Subcutaneous abdominal adipose tissue (tissue), 5 donors: ENCODE results near the gene CROT.

Source experiments
- H3K27ac ChIP-seq: one replicate; pipeline ENCODE4 v1.7.0; 2013; ENCODE audit warnings: low read depth, mild to moderate bottlenecking, inconsistent platforms, low read length, moderate library complexity
- H3K27me3 ChIP-seq, 5 donors: one replicate each; pipeline ENCODE4 v1.7.0; 2013; ENCODE audit warnings: low read length in 5 of 5, inconsistent platforms in 1 of 5; ENCODE audit not compliant: control insufficient read depth in 5 of 5, insufficient read depth in 4 of 5
- H3K36me3 ChIP-seq, 5 donors: one replicate each; pipeline ENCODE4 v1.7.0; 2013; ENCODE audit warnings: low read length in 5 of 5; ENCODE audit not compliant: control insufficient read depth in 5 of 5, insufficient read depth in 5 of 5
- H3K4me1 ChIP-seq, 5 donors: one replicate each; pipeline ENCODE4 v1.7.0; 2013; ENCODE audit warnings: low read length in 5 of 5, mild to moderate bottlenecking in 3 of 5, moderate library complexity in 1 of 5; ENCODE audit not compliant: control insufficient read depth in 5 of 5, insufficient read depth in 5 of 5
- H3K4me3 ChIP-seq, 5 donors: one replicate each; pipeline ENCODE4 v1.7.0; 2013; ENCODE audit warnings: low read length in 5 of 5, low read depth in 1 of 5
- H3K9ac ChIP-seq, 5 donors: one replicate each; pipeline ENCODE4 v1.7.0; 2013; ENCODE audit warnings: low read length in 5 of 5, mild to moderate bottlenecking in 4 of 5, moderate library complexity in 3 of 5
- H3K9me3 ChIP-seq, 5 donors: one replicate each; pipeline ENCODE4 v1.7.0; 2013; ENCODE audit warnings: low read length in 5 of 5; ENCODE audit not compliant: control insufficient read depth in 5 of 5
- donor health status: healthy.
- donor health status: healthy.
- donor health status: healthy.
- donor health status: healthy.
- donor health status: healthy.

CROT gene

DNA sequence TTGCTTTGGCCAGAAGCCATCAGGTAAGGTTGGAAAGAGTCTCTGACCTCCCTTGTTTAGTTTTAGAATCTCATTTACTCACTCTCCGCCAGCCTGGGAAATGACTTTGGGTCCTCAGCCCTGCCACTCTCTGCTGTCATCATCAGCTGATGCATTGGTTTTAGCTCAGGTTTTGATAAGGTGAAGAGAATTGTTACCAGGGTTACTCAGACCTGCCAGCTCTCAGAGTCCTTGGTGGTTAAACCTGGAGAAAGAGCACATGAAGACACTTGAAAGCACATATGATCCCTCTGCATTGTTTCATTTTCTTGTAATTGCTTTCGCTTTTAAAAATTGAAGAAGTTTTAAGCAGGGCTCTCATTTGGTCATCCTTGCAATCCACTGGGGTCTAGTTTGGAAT, 4.0 kb upstream of the CROT start:
- no peaks in the 10 kb centered on the region for H3K9me3 ChIP-seq
- no peak overlapping the region for H3K27ac ChIP-seq
- H3K4me1 ChIP-seq: peaks cover 4 to 21% (median 18%) of the 10 kb centered on the region in 5 donors
- H3K27me3 ChIP-seq: no peaks in the 10 kb centered on the region
- H3K9ac ChIP-seq: no peak overlapping the region
- H3K4me3 ChIP-seq: no peak overlapping the region
- peaks cover 0 to 13% (median 8%) of the 10 kb centered on the region in 5 donors for H3K36me3 ChIP-seq

DNA sequence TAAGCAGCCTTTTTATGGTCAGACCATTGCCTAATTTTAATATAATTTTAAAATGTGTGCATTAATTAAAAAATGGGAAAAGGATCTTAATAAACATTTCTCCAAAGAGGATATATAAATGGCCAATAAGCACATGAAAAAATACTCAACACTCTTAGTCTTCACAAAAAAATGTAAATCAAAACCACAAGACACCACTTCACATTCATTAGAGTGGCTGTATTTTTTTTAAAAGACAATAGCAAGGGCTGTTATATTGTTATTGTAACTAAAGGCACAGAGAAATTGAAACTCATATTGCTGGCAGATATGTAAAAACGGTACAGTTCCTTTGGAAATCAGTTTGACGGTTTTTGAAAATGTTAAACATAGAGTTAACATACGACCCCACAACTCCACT, 3.2 kb upstream of the CROT start:
- Histone ChIP-seq H3K27ac (no peak overlapping the region), H3K36me3 (peaks cover 0 to 13% (median 8%) of the 10 kb centered on the region in 5 donors), H3K9me3 (no peaks in the 10 kb centered on the region), H3K27me3 (no peaks in the 10 kb centered on the region), H3K4me1 (peaks cover 4 to 21% (median 18%) of the 10 kb centered on the region in 5 donors), H3K4me3 (no peak overlapping the region), H3K9ac (no peak overlapping the region)

DNA sequence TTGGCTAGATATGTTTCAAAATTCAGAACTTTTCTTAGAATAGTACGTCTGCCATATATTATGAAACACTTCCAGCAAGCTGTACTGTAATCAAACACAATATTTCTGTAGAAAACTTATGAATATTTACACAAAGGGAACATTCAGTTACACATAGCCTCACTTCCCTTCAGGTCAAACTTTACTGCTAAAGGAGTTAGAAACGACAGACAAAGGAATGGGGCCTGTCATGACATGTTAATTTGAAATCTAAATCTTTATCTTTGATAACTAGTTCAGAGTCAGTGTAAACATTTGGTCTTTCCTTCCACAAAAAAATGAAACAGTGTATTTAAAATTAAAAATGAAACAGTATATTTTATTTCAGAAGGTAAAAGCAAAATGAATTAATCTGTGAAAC, 1.0 kb upstream of the CROT start:
- Histone ChIP-seq H3K27ac (peak overlapping the region; percentile 61), H3K36me3 (peaks cover 4 to 17% (median 9%) of the 10 kb centered on the region in 5 donors), H3K9ac (peak overlapping the region in 4 of 5 donors; percentile 26 to 91 (median 70)), H3K4me1 (peaks cover 4 to 21% (median 18%) of the 10 kb centered on the region in 5 donors), H3K9me3 (no peaks in the 10 kb centered on the region), H3K27me3 (no peaks in the 10 kb centered on the region), H3K4me3 (peak overlapping the region; percentile 91 to 97 (median 94))

DNA sequence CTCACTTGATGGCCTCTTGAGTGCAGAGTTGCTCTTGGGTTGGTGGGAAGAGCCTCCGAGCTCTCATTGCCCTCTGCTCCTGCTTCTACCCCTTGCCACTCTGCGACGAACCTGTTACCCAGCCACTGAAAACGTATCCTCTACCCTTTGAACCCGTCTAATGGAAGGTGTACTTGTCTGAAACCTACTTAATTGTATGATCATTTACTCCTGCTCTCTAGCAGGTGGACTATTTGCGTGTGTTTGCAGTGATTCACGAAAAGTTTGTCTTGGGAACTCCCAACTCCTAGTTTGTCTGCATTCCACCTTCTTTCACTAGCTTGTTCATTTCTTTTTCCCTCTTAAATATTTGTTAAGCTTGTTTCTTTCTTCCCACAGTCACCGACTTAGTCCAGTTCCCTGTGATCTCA, 503 bp downstream of the CROT start:
- H3K27ac ChIP-seq: peak overlapping the region; percentile 61
- peaks cover 4 to 21% (median 18%) of the 10 kb centered on the region in 5 donors for H3K4me1 ChIP-seq
- peak overlapping the region; percentile 91 to 98 (median 94) for H3K4me3 ChIP-seq
- H3K9me3 ChIP-seq: no peaks in the 10 kb centered on the region
- peaks cover 14 to 26% (median 22%) of the 10 kb centered on the region in 5 donors for H3K36me3 ChIP-seq
- no peaks in the 10 kb centered on the region for H3K27me3 ChIP-seq
- peak overlapping the region; percentile 39 to 91 (median 77) for H3K9ac ChIP-seq

DNA sequence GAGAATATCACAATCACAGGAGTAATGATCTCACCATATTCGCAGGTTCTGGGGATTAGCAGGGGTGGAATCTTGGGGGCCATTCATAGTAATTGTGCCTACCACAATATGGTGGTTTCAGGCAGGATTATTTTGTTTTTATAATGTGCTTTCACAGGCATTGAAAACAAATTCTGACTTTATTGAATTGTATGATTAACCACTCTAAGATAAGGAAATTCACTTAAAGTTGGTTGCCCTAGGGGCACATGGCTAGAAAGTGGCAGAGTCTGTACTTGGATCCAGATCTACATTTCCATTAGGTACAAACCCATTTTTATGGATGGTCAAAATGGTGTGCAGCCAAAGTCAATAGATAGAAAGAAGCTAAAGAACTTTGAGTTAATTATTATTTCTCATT, 1.7 kb downstream of the CROT start:
- peaks cover 4 to 21% (median 18%) of the 10 kb centered on the region in 5 donors for H3K4me1 ChIP-seq
- H3K27me3 ChIP-seq: no peaks in the 10 kb centered on the region
- no peak overlapping the region for H3K4me3 ChIP-seq
- H3K9ac ChIP-seq: no peak overlapping the region
- peaks cover 14 to 23% (median 22%) of the 10 kb centered on the region in 5 donors for H3K36me3 ChIP-seq
- H3K27ac ChIP-seq: no peak overlapping the region
- no peaks in the 10 kb centered on the region for H3K9me3 ChIP-seq

DNA sequence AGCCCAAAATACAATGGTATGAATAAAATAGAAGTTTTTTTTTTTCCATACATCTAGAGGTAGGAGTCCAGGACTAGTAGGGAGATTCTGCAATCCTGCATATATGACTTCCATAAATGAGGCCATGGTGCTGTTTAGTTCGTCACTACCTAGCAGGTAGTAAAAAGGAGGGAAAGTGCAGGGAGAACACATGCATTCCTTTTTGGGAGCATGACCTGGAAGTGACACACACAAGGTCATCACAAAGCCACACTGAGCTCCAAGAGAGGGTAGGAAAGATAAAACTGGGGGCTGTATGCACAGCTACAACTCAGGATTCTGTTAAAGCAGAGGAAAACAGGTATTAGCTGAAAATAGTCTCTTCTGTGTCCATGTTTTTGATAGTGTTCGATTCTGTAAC, 2.2 kb downstream of the CROT start:
- Histone ChIP-seq H3K9me3 (no peaks in the 10 kb centered on the region), H3K4me3 (no peak overlapping the region), H3K36me3 (peaks cover 14 to 23% (median 22%) of the 10 kb centered on the region in 5 donors), H3K4me1 (peaks cover 4 to 21% (median 18%) of the 10 kb centered on the region in 5 donors), H3K27ac (no peak overlapping the region), H3K9ac (no peak overlapping the region), H3K27me3 (no peaks in the 10 kb centered on the region)

DNA sequence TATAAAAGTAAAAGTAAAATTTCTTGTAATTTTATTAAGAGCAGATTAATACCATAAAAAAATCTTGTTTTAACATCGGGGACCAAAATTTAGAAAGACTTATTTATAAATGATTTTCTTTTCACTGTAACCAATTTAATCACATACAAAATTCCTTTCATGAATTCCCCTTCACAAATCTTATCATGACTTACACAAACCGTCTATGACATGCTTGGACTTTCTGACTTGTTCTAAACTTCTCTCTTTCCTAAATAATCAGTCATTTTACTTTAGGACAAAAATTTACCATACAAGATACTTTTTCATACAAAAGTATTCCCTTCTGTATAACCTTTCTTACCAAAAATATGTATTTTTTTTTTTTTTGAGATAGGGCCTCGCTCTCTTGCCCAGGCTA, 9.3 kb downstream of the CROT start:
- H3K9me3 ChIP-seq: peaks cover 2 to 11% (median 4%) of the 10 kb centered on the region in 5 donors
- H3K36me3 ChIP-seq: peaks cover 22 to 42% (median 32%) of the 10 kb centered on the region in 5 donors
- H3K27me3 ChIP-seq: no peaks in the 10 kb centered on the region
- H3K9ac ChIP-seq: no peak overlapping the region
- H3K4me1 ChIP-seq: no peaks in the 10 kb centered on the region
- no peak overlapping the region for H3K27ac ChIP-seq
- no peak overlapping the region for H3K4me3 ChIP-seq

DNA sequence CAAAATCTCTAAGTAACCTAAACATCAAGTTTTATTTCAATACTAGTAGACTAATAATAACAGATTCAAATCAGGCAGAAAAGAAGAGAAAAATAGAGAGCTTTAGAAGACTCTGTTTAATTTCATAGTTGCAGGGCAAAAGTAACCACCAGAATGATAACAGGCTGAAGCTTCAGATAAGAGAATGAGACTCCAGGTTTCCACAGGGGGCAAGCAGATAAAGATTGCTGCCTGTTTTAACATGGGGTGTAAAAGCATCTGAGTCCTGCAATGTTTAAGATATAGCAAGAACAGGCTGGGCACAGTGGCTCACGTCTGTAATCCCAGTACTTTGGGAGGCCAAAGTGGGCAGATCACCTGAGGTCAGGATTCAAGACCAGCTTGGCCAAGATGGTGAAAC, 11.0 kb downstream of the CROT start:
- H3K9me3 ChIP-seq: peaks cover 2 to 11% (median 4%) of the 10 kb centered on the region in 5 donors
- no peaks in the 10 kb centered on the region for H3K4me1 ChIP-seq
- no peak overlapping the region for H3K9ac ChIP-seq
- no peaks in the 10 kb centered on the region for H3K27me3 ChIP-seq
- H3K36me3 ChIP-seq: peaks cover 12 to 29% (median 26%) of the 10 kb centered on the region in 5 donors
- no peak overlapping the region for H3K4me3 ChIP-seq
- no peak overlapping the region for H3K27ac ChIP-seq

DNA sequence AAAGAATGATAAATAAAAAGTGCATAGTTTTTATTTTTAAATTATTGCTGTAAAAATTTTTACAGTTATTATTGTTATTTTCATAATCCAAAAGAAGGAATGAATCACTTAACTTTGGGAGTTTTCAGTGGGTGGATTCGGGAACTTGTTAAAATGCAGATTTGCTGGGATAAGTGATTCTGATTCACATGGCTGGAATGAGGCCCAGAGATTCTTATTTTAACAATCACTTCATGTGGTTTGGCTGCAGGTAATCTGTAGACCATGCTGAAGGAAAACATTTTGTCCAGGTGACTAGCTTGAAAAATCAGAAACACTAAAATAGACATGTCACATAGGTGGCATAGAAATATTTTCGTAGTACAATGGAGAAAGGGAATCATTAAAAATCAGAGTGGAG, 13.9 kb downstream of the CROT start:
- Histone ChIP-seq H3K27ac (no peak overlapping the region), H3K9ac (no peak overlapping the region), H3K9me3 (peaks cover 0 to 4% (median under 1%) of the 10 kb centered on the region in 5 donors), H3K4me3 (no peak overlapping the region), H3K36me3 (peaks cover 10 to 30% (median 21%) of the 10 kb centered on the region in 5 donors), H3K4me1 (no peaks in the 10 kb centered on the region), H3K27me3 (no peaks in the 10 kb centered on the region)

DNA sequence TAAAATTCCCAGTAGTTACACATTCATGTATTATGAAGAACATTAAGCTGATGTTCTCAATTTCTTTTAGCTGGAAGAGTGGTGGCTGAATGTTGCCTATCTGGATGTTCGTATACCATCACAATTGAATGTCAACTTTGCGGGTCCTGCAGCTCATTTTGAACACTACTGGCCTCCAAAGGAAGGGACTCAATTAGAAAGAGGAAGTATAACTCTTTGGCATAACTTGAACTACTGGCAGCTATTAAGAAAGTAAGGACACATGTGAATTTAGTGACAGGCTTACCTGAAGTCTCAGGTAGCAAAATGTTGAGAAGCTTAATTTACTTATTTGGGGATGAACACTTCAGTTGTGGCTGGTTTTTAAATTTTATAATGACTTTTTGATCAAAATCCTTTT, 15.9 kb downstream of the CROT start:
- Histone ChIP-seq H3K4me3 (no peak overlapping the region), H3K4me1 (no peaks in the 10 kb centered on the region), H3K9me3 (no peaks in the 10 kb centered on the region), H3K27ac (no peak overlapping the region), H3K27me3 (no peaks in the 10 kb centered on the region), H3K36me3 (peaks cover 5 to 33% (median 20%) of the 10 kb centered on the region in 5 donors), H3K9ac (no peak overlapping the region)
